ENCODE measurements around the gene MRPL17. TPM values are rescaled to one million over a fixed set of nuclear protein-coding genes. Genes with fewer than 3 reads are reported as not detected.

MRPL17 gene
- total and polyA plus RNA-seq, 7 donors = 18.3 to 97.5 (median 23.4) TPM

- no peaks in the 10 kb centered on the region for H3K27me3 ChIP-seq
- intact Hi-C loops (cut with DNase I) = no loop called here
- H3K4me3 ChIP-seq = no peak overlapping the region
- H3K27ac ChIP-seq = no peak overlapping the region
- DNase-seq = no peak
- TF ChIP-seq POLR2AphosphoS5 (IDR thresholded peaks at IDR 0.05) (no peak), POLR2A (IDR thresholded peaks at IDR 0.05) (no peak), EP300 (IDR thresholded peaks at IDR 0.05) (no peak), CTCF (IDR thresholded peaks at IDR 0.05) (no peak)
- H3K36me3 ChIP-seq = no peaks in the 10 kb centered on the region
- peaks cover 0 to 31% (median 25%) of the 10 kb centered on the region in 4 donors for H3K4me1 ChIP-seq
- no peaks in the 10 kb centered on the region for H3K9me3 ChIP-seq
Observed at GRCh38 chr11:6658647-6659046, 24.5 kb downstream of the MRPL17 start.

- WGBS, 2 donors = 20 to 70% methylated on average over 1 of the region's 1 CpG
- Histone ChIP-seq H3K27me3 (no peaks in the 10 kb centered on the region), H3K27ac (peak overlapping the region in 3 of 4 donors; percentile 81 to 91 (median 88)), H3K4me1 (peaks cover 0 to 34% (median 23%) of the 10 kb centered on the region in 4 donors), H3K36me3 (no peaks in the 10 kb centered on the region), H3K9me3 (no peaks in the 10 kb centered on the region), H3K4me3 (no peak overlapping the region)
- no peak for DNase-seq
- TF ChIP-seq POLR2AphosphoS5 (IDR thresholded peaks at IDR 0.05) (no peak), POLR2A (IDR thresholded peaks at IDR 0.05) (no peak), EP300 (IDR thresholded peaks at IDR 0.05) (no peak), CTCF (IDR thresholded peaks at IDR 0.05) (no peak)
- intact Hi-C loops (cut with DNase I) = no loop called here
Observed at GRCh38 chr11:6657346-6657745, 25.8 kb downstream of the MRPL17 start.

GRCh38 chr11:6656936-6657335, 26.2 kb downstream of the MRPL17 start:
- no peak for TF ChIP-seq POLR2AphosphoS5 (IDR thresholded peaks at IDR 0.05)
- TF ChIP-seq POLR2A (IDR thresholded peaks at IDR 0.05) = no peak
- intact Hi-C loops (cut with DNase I) = no loop called here
- Histone ChIP-seq H3K27ac (peak overlapping the region in 3 of 4 donors; percentile 81 to 91 (median 88)), H3K9me3 (no peaks in the 10 kb centered on the region), H3K4me1 (peaks cover 0 to 34% (median 24%) of the 10 kb centered on the region in 4 donors), H3K36me3 (no peaks in the 10 kb centered on the region), H3K27me3 (no peaks in the 10 kb centered on the region), H3K4me3 (no peak overlapping the region)
- WGBS, 2 donors = 59 to 81% methylated on average over 5 of the region's 5 CpGs
- DNase-seq = no peak

- WGBS, 2 donors = 54 to 75% methylated on average over 4 of the region's 4 CpGs
- Histone ChIP-seq H3K9me3 (no peaks in the 10 kb centered on the region), H3K27me3 (no peaks in the 10 kb centered on the region), H3K27ac (peak overlapping the region in 3 of 4 donors; percentile 81 to 91 (median 88)), H3K36me3 (no peaks in the 10 kb centered on the region), H3K4me3 (peak overlapping the region in 3 of 4 donors; percentile 61 to 68 (median 67)), H3K4me1 (peaks cover 0 to 34% (median 24%) of the 10 kb centered on the region in 4 donors)
- intact Hi-C loops (cut with DNase I) = no loop called here
- no peak for DNase-seq
- TF ChIP-seq EP300 (IDR thresholded peaks at IDR 0.05) = no peak
- TF ChIP-seq POLR2AphosphoS5 (IDR thresholded peaks at IDR 0.05) = no peak
Observed at GRCh38 chr11:6656584-6656915, 26.6 kb downstream of the MRPL17 start.

- peak in 1 of 2 donors; percentile 32 for TF ChIP-seq POLR2A (IDR thresholded peaks at IDR 0.05)
- no peak for TF ChIP-seq CTCF (IDR thresholded peaks at IDR 0.05)
- peak in 2 of 4 donors; percentile 58 to 64 for TF ChIP-seq POLR2AphosphoS5 (IDR thresholded peaks at IDR 0.05)
- TF ChIP-seq EP300 (IDR thresholded peaks at IDR 0.05) = no peak
- Histone ChIP-seq H3K36me3 (no peaks in the 10 kb centered on the region), H3K4me3 (peak within 1 kb of the TSS; percentile 48 to 68 (median 64)), H3K27ac (peak within 1 kb of the TSS; percentile 72 to 91 (median 84)), H3K9me3 (no peaks in the 10 kb centered on the region), H3K4me1 (peaks cover 0 to 34% (median 24%) of the 10 kb centered on the region in 4 donors), H3K27me3 (no peaks in the 10 kb centered on the region)
- 8 to 12% methylated on average over 40 to 43 of the region's 56 CpGs for WGBS, 2 donors
- DNase-seq = peak; percentile 75
- intact Hi-C loops (cut with DNase I) = loop anchor here (2.0 kb wide), 1 partner anchor 37 kb away; the partner anchor contains the start of gene TPP1
Observed at GRCh38 chr11:6655790-6656583, 27.2 kb downstream of the MRPL17 start, which contains the start of gene DCHS1. Gene DCHS1 (minus strand): TSS chr11:6655809. CDS start chr11:6641613, 14,196 bp downstream.

All from sigmoid colon (tissue), 7 donors.